GM08714 (cell line): ENCODE results near the gene GPR55.
A peak's percentile ranks its signal among the peaks of the same experiment; 100 is the strongest.

Experiments used
- H3K4me3 ChIP-seq: fragments of 200-500 bp; sonication (Bioruptor generic); 2 replicates; pipeline ENCODE4 v1.5.1; 2014; ENCODE audit warnings: mild to moderate bottlenecking, low read length, inconsistent platforms
- ZNF274 ChIP-seq: IDR thresholded peaks from 2 replicates; pipeline ENCODE4 v1.6.1; 2012; ENCODE audit warnings: mild to moderate bottlenecking, low read depth, low read length

GPR55 gene

DNA sequence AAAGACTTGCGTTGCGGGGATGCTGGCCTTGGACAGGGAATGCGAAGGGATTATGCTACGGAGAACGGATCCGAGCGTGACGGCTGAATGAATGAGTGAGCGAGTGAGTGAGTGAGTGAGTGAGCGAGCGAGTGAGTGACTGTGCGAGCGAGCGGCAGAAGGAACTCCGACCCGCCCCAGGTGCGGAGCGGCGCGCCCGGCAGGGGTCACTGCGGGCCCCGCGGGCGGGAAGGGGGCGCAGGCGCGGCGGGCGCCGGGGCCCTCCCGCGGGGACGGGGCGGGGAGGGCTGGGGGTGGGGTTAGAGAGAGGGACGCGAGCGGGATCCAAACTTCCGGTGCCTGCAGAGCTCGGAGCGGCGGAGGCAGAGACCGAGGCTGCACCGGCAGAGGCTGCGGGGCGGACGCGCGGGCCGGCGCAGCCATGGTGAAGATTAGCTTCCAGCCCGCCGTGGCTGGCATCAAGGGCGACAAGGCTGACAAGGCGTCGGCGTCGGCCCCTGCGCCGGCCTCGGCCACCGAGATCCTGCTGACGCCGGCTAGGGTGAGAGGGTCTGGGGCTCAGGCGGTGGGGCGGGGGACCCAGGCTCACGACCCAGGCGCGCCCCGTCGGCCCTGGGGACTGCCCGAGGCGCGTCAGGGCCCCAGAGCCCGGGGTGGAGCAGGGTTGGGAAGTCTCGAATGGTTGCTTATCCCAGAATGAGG lies 60.3 kb downstream of the GPR55 start, which contains the start of gene ITM2C:
Gene ITM2C (plus strand): TSS at position 338 of the 702 bp plus-strand sequence. CDS start 84 bp downstream, at position 422.
- TF ChIP-seq ZNF274: no peak
- H3K4me3 ChIP-seq: peak within 1 kb of the TSS; percentile 89

DNA sequence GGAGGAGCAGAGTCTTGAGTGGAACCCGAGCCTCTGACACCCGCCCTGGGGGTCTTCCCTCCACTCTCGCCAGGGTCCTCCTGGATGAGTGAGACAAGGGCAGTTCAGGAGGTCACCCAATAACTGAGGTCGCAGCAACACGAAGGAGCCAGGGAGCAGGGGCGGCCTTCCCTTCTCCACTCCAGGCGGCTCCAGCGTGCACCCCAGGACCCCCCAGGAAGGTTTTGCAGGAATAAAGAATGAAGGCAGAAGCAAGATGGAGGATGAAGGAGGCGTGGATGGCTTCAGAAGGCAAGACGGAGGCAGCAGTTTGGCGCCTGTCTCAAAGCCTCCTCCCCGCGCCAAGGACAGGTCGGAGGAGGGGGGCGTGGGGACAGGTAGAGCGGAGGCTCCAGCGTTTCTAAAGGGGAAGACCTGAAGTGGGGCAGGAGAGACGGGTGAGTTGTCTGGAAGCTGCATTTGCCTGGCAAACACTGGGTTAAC lies 60.9 kb downstream of the GPR55 start:
- peak overlapping the region; percentile 45; the same call in 1 of the 2 replicates for H3K4me3 ChIP-seq
- no peak for TF ChIP-seq ZNF274

DNA sequence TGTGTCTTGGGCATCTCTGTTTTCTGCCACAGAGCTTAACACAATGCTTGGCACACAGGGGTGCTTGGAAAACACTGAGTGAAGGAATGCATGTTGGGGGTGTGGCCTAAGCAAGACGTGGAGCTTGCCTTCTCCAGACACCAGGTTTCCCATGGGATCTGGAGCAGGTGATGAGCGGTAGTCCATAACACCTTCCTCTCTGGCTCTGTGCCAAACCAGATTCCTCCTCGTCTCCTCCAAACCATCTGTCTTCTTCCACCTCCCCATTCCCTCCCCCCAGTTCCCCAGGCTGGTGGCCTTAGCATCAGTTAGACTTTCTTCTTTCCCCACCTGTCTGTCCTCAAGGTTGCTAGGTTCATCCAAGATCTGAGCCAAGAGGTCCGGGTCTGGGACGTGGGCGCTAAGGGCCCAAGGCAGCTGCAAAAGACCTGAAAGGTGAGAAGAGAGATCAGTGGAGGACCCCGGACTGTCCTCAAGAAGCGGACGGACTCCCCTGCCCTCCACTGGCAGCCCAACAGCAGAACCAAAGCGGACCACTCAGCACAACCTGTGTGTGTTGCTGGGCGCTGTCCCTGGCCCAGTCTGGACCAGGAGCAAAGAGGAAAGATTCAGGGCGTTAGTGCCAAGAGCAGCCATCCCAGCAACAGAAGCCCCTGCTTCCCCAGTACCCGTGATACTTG lies 61.5 kb downstream of the GPR55 start:
- TF ChIP-seq ZNF274: no peak
- H3K4me3 ChIP-seq: no peak overlapping the region

DNA sequence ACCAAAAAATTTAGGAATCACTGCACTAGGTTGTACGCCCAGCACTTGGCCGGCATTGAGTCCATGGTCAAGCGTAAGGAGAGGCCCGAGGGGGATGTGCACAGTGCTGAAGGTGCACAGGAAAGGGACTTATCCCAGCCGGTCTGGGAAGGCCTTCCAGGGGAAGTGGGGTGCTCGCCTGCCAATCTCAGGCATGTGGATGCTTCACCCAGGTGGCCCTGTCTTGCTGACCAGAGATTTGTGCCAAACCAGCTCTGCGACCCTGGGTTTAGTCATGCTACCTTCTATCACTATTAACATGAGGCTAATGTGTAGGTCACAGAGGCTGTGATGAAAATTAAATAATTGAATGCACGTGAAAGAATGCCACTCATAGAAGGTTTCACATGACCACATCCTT lies 62.0 kb downstream of the GPR55 start:
- no peak for TF ChIP-seq ZNF274
- no peak overlapping the region for H3K4me3 ChIP-seq

DNA sequence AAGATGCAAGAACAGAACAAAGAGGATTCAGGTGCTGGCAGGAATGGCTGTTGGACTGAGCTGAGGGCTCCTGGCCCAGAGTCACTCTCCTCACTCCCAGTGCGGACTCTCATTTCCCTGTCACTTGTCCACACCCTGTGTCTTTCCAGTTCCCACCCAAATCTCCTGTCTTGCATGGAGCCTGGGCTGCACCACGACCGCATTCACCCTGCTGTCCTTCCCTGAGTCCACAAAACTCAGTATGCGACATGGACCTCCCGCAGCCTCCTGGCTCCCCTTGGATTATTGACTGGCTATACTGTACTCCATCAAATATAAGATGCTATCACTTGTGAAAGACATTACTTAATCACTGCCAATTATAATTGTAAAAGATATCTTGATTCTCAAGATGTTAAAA lies 62.8 kb downstream of the GPR55 start:
- H3K4me3 ChIP-seq: no peak overlapping the region
- no peak for TF ChIP-seq ZNF274

DNA sequence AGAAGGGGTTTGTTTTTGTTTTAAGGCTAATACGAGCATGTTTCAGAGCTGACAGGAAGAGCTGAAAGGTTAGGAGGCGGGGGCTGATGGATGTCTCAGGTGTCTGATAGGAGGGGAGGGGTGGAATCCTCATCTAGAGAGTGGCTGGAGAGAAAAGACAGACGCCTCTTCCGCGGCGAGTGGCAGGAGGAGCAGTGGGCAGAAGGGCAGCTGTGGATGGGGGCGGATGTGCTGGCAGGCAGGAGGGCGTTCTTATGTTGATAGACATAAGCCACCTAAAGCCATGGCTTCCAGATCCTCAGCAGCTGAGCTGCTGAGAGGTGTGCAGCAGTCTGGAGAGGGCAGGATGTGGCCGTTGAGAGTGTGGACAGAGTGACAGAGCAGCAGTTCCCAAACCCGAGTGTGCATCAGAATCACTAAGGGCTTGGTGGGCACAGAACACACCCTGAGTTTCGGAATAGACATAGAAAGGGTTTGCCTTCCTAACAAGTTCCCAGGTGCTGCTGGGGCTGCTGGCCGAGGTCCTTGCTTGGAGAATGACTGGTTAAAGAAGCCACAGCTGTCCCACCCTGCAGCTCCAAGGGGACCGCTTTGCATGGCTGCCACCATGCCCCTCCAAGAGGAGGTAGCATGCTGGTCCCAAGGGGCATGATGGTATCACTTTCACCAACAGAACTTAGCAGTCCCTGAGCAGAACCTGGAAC lies 63.3 kb downstream of the GPR55 start:
- H3K4me3 ChIP-seq: no peak overlapping the region
- TF ChIP-seq ZNF274: no peak
